HG02852 (cell line): ENCODE data around the gene ASCL2.
"Not testable (repeated sequence)": the region's sequence is repeated elsewhere in the genome, so short reads cannot be mapped to it uniquely, and the experiment has no call there.

Experiments
- ATAC-seq: cut with Tn5 transposase; IDR thresholded peaks from one replicate; pipeline ENCODE4 v1.9.1; 2021; ENCODE audit warnings: mild to moderate bottlenecking, moderate library complexity; ENCODE audit not compliant: unreplicated experiment

The ASCL2 gene

GRCh38 chr11:2298795-2299761 lies 28.7 kb upstream of the ASCL2 start:
- no peak for ATAC-seq

GRCh38 chr11:2298131-2298794 lies 27.9 kb upstream of the ASCL2 start:
- no peak for ATAC-seq

GRCh38 chr11:2297623-2298030 lies 27.2 kb upstream of the ASCL2 start:
- ATAC-seq, result no peak

GRCh38 chr11:2296913-2297622 lies 26.7 kb upstream of the ASCL2 start:
- ATAC-seq, result no peak

GRCh38 chr11:2295971-2296912 lies 25.9 kb upstream of the ASCL2 start:
- ATAC-seq, result no peak

GRCh38 chr11:2294926-2295290 lies 24.5 kb upstream of the ASCL2 start:
- ATAC-seq, result no peak

GRCh38 chr11:2293984-2294925 lies 23.9 kb upstream of the ASCL2 start:
- ATAC-seq, result no peak

GRCh38 chr11:2293531-2293971 lies 23.2 kb upstream of the ASCL2 start:
- ATAC-seq, result no peak

GRCh38 chr11:2290351-2290841 lies 20.0 kb upstream of the ASCL2 start:
- no peak for ATAC-seq

GRCh38 chr11:2289859-2290258 lies 19.5 kb upstream of the ASCL2 start:
- no peak for ATAC-seq

GRCh38 chr11:2289350-2289749 lies 19.0 kb upstream of the ASCL2 start:
- no peak for ATAC-seq

- no peak for ATAC-seq
Measured at GRCh38 chr11:2287091-2287490, 16.7 kb upstream of the ASCL2 start.

GRCh38 chr11:2286350-2286749 lies 16.0 kb upstream of the ASCL2 start:
- ATAC-seq, result not testable (repeated sequence)

- ATAC-seq, result no peak
Measured at GRCh38 chr11:2280208-2280607, 9.8 kb upstream of the ASCL2 start.

GRCh38 chr11:2277933-2278523 lies 7.6 kb upstream of the ASCL2 start:
- no peak for ATAC-seq

- ATAC-seq, result no peak
Measured at GRCh38 chr11:2277008-2277346, 6.6 kb upstream of the ASCL2 start.

GRCh38 chr11:2276280-2277007 lies 6.1 kb upstream of the ASCL2 start:
- ATAC-seq, result no peak
